SKM-1 treated with dmso at 0.1 percent for 144 hours (cell line): ENCODE measurements around the gene IMMP2L.
"Not testable (repeated sequence)": the region's sequence is repeated elsewhere in the genome, so short reads cannot be mapped to it uniquely, and the experiment has no call there.

Experiments
- DNase-seq: peaks from one replicate; lab custom pipeline; 2025; ENCODE audit not compliant: unreplicated experiment; lab: John Stamatoyannopoulos, UW

Gene IMMP2L

DNA sequence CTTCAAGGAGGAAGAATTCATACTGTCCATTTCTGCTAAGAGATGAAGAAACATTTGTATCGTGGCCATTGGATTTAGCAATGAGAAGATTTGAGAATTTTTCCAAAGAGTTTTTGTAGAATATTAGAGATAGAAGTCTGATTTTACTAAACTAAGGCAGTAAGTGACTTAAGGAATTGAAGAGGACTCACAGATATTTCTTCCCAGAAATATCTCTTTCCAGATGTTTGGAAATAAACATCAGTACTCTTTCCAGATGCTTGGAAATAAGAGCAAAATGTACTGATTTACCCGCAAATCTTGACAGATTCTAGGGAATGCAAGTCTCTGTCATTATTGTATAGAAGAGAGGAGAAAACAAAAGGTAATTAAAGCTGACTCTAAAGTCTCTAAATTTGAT, 91.3 kb downstream of the IMMP2L start:
- no peak for DNase-seq

DNA sequence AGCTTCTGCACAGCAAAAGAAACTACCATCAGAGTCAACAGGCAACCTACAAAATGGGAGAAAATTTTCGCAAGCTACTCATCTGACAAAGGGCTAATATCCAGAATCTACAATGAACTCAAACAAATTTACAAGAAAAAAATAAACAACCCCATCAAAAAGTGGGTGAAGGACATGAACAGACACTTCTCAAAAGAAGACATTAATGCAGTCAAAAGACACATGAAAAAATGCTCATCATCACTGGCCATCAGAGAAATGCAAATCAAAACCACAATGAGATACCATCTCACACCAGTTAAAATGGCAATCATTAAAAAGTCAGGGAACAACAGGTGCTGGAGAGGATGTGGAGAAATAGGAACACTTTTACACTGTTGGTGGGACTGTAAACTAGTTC, 92.4 kb downstream of the IMMP2L start:
- DNase-seq = not testable (repeated sequence)

GRCh38 chr7:111465774-111466173, 96.5 kb downstream of the IMMP2L start:
- not testable (repeated sequence) for DNase-seq

- no peak for DNase-seq
Measured at GRCh38 chr7:111460695-111461094, 101.6 kb downstream of the IMMP2L start.

DNA sequence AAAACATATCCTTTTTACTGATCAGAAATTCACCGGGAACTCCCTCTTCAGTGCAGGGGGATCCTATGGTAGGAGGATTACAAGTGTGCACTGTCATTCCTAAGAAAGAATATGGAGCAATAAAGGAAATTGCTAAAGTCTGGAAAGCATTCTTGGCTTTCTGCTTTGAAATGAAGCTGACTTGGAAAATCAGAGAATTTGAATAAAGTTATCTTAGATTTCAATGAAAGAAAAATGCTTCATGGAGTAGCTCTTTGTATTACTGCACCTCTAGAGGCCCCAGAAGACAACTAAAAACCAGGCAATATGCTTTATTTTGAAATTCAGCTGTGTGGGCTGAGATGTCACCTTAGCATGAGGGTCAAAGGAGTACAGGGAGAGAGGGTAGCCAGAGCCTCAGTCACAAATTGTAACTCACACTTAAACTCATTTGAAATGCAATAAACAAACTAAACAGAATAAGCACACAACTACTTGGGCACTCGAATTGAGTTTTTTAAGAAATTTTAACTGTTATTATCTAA, 102.5 kb downstream of the IMMP2L start:
- no peak for DNase-seq

DNA sequence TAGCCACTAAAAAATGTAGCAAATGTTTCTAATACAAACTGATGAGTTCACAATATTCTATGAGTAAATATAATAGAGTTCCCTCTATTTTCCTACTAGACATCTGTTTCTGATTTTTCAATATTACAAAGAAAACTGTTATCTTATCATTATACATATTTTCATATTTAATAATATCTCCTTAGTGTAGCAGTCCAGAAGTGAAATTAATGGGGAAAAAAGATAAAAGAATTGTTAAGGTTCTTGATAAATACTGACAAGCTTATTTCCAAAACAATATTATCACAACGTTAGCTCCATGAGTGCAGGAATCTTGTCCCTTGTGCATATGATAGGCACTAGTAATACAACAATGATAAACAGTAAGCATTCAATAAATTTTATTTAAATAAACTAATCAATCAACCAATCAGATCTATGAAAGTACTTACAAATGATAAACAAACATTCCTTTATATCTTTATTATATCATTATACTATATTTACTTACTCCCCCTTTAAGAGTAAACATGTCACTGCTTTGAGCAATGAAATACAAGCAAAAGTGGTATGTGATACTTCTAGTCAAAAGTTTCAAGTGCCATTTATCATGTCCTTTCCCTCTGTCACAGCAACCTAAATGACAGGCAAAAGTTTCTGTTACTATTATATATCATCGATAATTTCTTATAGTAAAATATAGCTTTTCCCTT, 103.1 kb downstream of the IMMP2L start:
- no peak for DNase-seq

GRCh38 chr7:111450705-111451104, 111.6 kb downstream of the IMMP2L start:
- not testable (repeated sequence) for DNase-seq

DNA sequence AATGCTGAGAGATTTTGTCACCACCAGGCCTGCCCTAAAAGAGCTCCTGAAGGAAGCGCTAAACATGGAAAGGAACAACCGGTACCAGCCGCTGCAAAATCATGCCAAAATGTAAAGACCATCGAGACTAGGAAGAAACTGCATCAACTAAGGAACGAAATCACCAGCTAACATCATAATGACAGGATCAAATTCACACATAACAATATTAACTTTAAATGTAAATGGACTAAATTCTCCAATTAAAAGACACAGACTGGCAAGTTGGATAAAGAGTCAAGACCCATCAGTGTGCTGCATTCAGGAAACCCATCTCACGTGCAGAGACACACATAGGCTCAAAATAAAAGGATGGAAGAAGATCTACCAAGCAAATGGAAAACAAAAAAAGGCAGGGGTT, 114.8 kb downstream of the IMMP2L start:
- DNase-seq = not testable (repeated sequence)

DNA sequence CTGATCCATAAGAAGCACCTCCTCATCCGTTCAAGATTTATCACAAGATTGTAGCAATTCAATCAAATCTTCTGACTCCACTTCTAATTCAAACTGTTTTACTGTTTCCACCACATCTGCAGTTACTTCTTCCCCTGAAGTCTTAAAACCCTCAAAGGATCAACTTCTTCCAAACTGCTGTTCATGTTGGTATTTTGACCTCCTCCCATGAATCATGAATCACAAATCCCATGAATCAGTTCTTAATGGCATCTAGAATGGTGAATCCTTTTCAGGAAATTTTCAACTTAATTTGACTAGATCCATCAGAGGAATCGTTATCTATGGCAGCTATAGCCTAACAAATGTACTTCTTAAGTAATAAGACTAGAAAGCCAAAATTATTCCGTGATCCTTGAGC, 122.3 kb downstream of the IMMP2L start:
- DNase-seq = no peak

- DNase-seq = no peak
Measured at GRCh38 chr7:111438369-111439289, 123.7 kb downstream of the IMMP2L start.

DNA sequence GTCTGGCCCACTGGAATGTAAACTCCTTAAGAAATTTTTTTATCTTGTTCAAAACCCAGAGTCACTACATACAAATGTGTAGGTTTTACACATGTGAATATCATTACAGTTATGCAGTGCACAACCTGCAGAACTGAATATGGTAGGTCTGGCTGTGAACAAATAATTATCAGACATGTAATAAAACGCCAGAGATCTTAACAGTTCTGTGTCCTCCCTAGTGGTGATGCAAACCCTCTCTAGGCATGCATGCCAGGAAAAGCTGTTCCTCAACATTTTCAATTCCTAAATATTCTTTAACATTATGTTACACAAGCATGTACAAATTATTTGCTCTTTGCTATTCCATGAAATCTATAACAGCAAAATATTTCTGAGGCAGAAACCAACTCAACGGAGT, 124.6 kb downstream of the IMMP2L start:
- DNase-seq = no peak

DNA sequence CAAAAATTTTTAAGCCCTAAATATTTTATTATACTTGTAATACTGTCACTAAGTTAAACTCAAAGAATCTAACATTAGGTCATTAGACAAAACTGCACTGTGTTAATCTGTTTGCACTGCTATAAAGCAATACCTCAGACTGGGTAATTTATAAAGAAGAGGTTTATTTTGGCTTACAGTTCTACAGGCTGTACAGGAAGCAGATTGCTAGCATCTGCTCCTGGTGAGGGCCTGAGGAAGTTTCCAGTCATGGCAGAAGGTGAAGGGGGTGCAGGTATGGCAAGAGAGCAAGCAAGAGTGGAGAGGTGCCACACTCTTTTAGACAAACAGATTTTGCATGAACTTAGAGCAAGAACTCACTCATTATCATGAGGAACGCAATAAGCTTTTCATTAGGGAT, 125.7 kb downstream of the IMMP2L start:
- DNase-seq = no peak

- no peak for DNase-seq
Measured at GRCh38 chr7:111433426-111433825, 128.9 kb downstream of the IMMP2L start.

- DNase-seq = no peak
Measured at GRCh38 chr7:111429781-111430180, 132.5 kb downstream of the IMMP2L start.

DNA sequence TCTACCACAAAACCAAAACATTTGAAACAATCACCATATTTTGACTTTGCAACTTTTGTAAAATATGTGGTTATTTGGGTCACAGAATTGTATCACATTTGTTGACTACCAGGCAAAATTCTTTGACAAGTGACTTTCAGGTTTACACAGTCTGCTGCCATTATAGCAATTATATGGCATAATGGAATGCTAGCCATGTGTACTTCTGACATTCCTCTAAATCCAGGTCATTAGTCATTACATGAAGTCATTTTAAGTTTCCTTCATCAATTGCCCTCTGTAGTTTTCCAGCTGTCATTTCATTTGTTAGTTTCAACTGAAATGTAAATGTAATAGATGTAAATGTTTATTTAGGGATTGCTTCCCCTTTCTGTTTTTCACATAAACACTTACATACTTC, 137.5 kb downstream of the IMMP2L start:
- DNase-seq = no peak

GRCh38 chr7:111414374-111414773, 147.9 kb downstream of the IMMP2L start:
- DNase-seq = no peak

- no peak for DNase-seq
Measured at GRCh38 chr7:111413739-111414138, 148.6 kb downstream of the IMMP2L start.

DNA sequence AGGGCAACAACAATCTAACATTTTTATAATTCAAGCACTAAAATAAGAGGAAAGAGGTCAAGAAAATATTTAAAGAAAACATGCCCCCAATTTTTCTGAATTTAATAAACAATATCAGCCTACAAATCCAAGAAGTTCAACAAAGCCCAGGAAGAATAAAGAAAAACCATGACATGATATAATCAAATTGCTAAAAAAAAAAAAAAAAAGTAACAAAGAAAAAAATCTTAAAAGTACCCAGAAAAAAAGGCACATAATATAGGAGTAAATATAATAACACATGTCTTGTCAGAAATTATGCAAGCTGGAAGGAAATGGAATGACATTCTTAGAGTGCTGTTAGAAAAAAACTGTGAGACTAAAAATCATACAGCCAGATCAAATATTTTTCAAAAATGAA, 151.4 kb downstream of the IMMP2L start:
- no peak for DNase-seq

GRCh38 chr7:111409714-111410422, 152.4 kb downstream of the IMMP2L start:
- DNase-seq = no peak

DNA sequence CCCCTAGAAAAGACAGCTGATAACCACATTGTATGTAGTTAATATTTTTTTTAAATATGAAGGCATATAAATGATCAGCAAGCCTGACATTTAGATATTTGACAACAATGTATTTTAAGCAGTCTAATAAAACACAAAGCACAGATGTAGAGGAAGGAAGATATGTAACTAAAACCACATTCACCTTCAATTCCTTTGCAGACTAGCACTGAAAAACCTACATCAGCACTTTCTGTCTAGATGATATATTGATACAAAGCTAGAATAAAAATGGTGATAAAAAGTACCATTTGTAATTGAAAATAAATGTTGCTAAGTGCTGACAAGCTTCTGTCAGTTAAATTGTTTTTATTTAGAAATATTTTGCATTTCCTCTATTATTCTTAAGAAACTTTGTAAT, 153.6 kb downstream of the IMMP2L start:
- DNase-seq = no peak

GRCh38 chr7:111407258-111407657, 155.0 kb downstream of the IMMP2L start:
- no peak for DNase-seq
